Heart left ventricle (tissue), 16 donors: ENCODE results near the gene MAPK1IP1L. TPM values are rescaled to one million over a fixed set of nuclear protein-coding genes. Genes with fewer than 3 reads are reported as not detected.

Source experiments
- ATAC-seq, 4 donors: fragments of 200-7000 bp; cut with Tn5 transposase; one replicate each; pipeline ENCODE4 v1.9.1; 2020 to 2022; ENCODE audit warnings: moderate library complexity in 4 of 4, mild to moderate bottlenecking in 3 of 4, moderate number of reproducible peaks in 1 of 4
- DNase-seq, 5 donors: peaks; one replicate each; pipeline ENCODE4 v3.0.0-alpha.2; 2020
- H3K27ac ChIP-seq, 12 donors: fragments of 200-600 bp; sonication (generic) in 4 of 12; one replicate each; pipeline versions ENCODE4 v1.5.0 to v1.8.0; 2016 to 2022; ENCODE audit warnings: mild to moderate bottlenecking in 2 of 12
- H3K27me3 ChIP-seq, 9 donors: fragments of 200-600 bp; sonication (generic) in 2 of 9; one replicate each; pipeline versions ENCODE4 v1.5.1 to v1.8.0; 2016 to 2022; ENCODE audit warnings: mild to moderate bottlenecking in 3 of 9
- H3K36me3 ChIP-seq, 9 donors: fragments of 200-600 bp; sonication (generic) in 2 of 9; one replicate each; pipeline versions ENCODE4 v1.5.0 to v1.8.0; 2018 to 2022; ENCODE audit warnings: mild to moderate bottlenecking in 2 of 9
- H3K4me1 ChIP-seq, 12 donors: fragments of 200-600 bp; sonication (generic) in 4 of 12; one replicate each; pipeline versions ENCODE4 v1.5.0 to v1.8.0; 2016 to 2022; ENCODE audit warnings: mild to moderate bottlenecking in 3 of 12
- H3K4me3 ChIP-seq, 12 donors: fragments of 200-600 bp; sonication (generic) in 4 of 12; one replicate each; pipeline versions ENCODE4 v1.5.0 to v1.8.0; 2017 to 2022; ENCODE audit warnings: mild to moderate bottlenecking in 9 of 12, moderate library complexity in 4 of 12
- H3K9me3 ChIP-seq, 12 donors: fragments of 200-600 bp; sonication (generic) in 4 of 12; one replicate each; pipeline versions ENCODE4 v1.5.0 to v1.8.0; 2016 to 2022; ENCODE audit warnings: mild to moderate bottlenecking in 1 of 12
- POLR2A ChIP-seq, 2 donors: fragments of 450-650 bp; IDR thresholded peaks; one replicate each; pipeline ENCODE4 v1.6.1; 2017; ENCODE audit warnings: antibody characterized with exemption in 2 of 2, mild to moderate bottlenecking in 2 of 2, moderate library complexity in 2 of 2
- WGBS, 4 donors: extraction: QIAGEN DNeasy Blood & Tissue Kit in 2 of 4; methylation state at CpG; one replicate each; pipeline versions ENCODE4 v1.1.5 to v1.1.7; 2013 to 2018; 5-methylcytosine and 5-hydroxymethylcytosine counted together
- intact Hi-C, 10 donors: fragments of 100-400 bp; cut with DNase I; formaldehyde crosslinking; loops; one replicate each; pipeline versions ENCODE4 v1.11.1 to v1.14.2; 2022
- polyA plus RNA-seq, 2 donors: library from polyadenylated mRNA; stranded (reverse); fragments of 200-250 nt; gene quantifications; one replicate each; pipeline ENCODE4 v1.2.3, GENCODE V29; 2013
- total RNA-seq, 9 donors: library from RNA; depleted of rRNA in 2 of 9; stranded (reverse); fragments of >200 nt in 2 of 9; fragmentation: NEBNext Ultra II Directional in 3 of 9; extraction: Animal tissue kit (Norgen Biotek cat#: 25700) in 3 of 9; gene quantifications; one replicate each; pipeline versions ENCODE4 v1.1.0 to v1.2.4, GENCODE V29; 2016 to 2023
- TF ChIP-seq, protein P1 (sequence below), 12 donors: fragments of 200-600 bp; sonication (generic) in 4 of 12; IDR thresholded peaks; one replicate each; pipeline versions ENCODE4 v1.5.0 to v1.8.0; 2018 to 2022; ENCODE audit warnings: antibody characterized with exemption in 12 of 12, mild to moderate bottlenecking in 5 of 12
- donor health status: ischemic (EF 13 %, LVEDD 7.1; RV severe dilation, severe dysfunction).
- donor health status: healthy with polysubstance abuse.
- donor health status: DM: no; HTN: yes; CAD: no.
- donor health status: DM: no; HTN: no; CAD: no.
- donor health status: ischemic (EF 25% LVEDD 6.9; RV normal size, moderate dysfunction).
- donor health status: ischemic (EF 25% LVEDD 5.7; RV mildly dilated, moderate dysfunction).
- donor health status: healthy.
- donor health status: DM: yes; HTN: yes; CAD: no.
- donor health status: ischemic (EF 35%, LVEDD 5.7; RV mildly dilated, moderate dysfunction).
- donor health status: nonischemic (EF 11% LVEDD 7.7; RV severe dilation, severe dysfunction).
- donor health status: DM: yes; HTN: yes; CAD: no.
- donor health status: PGD.
- donor health status: ischemic (EF 29% LVEDD 5.4; RV normal size, mild dysfunction).
- donor health status: nonischemic (EF 23%, LVEDD 6.1; RV moderate dilation, normal function).

Gene MAPK1IP1L
- total and polyA plus RNA-seq, 11 donors, result 23.8 to 159 (median 77.5) TPM

DNA sequence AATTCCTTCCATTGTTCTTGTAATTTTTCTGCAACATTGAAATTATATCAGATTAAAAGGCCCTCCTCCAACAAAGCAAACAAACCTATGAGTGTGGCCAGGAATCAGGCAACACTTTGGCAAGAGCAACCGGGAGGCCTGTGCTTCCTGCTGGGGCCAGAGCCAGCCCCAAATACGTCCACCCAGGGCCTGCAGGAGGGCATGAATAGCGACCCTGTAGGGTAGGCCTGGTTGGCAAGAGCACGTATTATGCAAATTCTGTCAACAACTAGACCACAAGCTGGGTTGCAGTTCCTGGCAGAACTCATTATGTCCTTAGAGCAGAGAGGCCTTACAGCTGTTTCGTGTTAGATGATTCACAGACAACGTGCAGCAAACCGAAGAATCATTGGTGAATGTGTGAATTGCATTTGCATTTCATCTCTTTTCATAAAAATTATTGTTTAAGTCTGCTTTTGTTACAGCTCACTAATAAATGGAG is 50.7 kb downstream of the MAPK1IP1L start:
- peak overlapping the region; percentile 67 to 96 (median 86) for H3K27ac ChIP-seq
- H3K36me3 ChIP-seq, result no peaks in the 10 kb centered on the region
- peaks cover 19 to 93% (median 60%) of the 10 kb centered on the region in 12 donors for H3K4me1 ChIP-seq
- 3 to 23% (median 6%) methylated on average over 6 to 7 of the region's 7 CpGs for WGBS, 4 donors
- ATAC-seq (peak; percentile 72 to 92 (median 84)), DNase-seq (peak; percentile 74 to 86 (median 77))
- TF ChIP-seq, protein P1, sequence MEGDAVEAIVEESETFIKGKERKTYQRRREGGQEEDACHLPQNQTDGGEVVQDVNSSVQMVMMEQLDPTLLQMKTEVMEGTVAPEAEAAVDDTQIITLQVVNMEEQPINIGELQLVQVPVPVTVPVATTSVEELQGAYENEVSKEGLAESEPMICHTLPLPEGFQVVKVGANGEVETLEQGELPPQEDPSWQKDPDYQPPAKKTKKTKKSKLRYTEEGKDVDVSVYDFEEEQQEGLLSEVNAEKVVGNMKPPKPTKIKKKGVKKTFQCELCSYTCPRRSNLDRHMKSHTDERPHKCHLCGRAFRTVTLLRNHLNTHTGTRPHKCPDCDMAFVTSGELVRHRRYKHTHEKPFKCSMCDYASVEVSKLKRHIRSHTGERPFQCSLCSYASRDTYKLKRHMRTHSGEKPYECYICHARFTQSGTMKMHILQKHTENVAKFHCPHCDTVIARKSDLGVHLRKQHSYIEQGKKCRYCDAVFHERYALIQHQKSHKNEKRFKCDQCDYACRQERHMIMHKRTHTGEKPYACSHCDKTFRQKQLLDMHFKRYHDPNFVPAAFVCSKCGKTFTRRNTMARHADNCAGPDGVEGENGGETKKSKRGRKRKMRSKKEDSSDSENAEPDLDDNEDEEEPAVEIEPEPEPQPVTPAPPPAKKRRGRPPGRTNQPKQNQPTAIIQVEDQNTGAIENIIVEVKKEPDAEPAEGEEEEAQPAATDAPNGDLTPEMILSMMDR (IDR thresholded peaks at IDR 0.05), result no peak
- TF ChIP-seq POLR2A (IDR thresholded peaks at IDR 0.05), result peak in 1 of 2 donors; percentile 23
- H3K27me3 ChIP-seq, result no peaks in the 10 kb centered on the region
- intact Hi-C loops, result loop anchor here in 3 of 10 donors (2.0 kb wide), 2 partner anchors 27 to 29 kb away; partner anchors contain the start of gene LGALS3 (in 2 of the 3)
- no peak overlapping the region for H3K4me3 ChIP-seq
- peaks cover 0 to 6% (median 0%) of the 10 kb centered on the region in 12 donors for H3K9me3 ChIP-seq

DNA sequence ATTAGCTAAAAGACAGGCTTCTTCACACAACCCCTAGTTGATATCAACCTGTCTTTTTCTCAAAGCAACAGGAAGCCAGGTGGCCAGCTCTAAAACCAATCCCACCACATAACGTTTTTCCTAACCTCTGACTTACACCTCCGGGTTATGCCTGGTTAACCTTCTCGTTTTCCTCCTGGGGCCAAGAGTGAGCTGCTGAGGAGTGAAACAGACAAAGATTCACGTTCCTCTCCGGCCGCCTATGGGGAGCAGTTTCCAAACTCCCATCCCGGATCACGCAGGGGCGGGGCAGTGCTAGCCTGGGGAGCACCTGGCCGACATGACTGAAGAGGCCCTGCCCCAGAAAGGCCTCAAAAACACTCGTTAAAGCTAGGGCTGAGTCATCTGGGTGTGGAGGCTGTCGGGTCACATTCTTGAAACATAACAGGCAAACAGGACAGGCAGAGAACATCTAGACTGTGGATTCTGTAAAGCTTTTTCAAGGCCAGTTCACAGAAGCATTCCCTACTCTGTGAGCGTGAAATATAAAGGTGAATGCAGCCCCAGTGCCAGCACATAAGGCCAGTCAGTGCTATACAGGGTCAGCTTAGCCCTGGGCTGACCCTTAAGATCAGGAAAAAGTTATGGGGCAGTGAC is 51.7 kb downstream of the MAPK1IP1L start:
- H3K4me3 ChIP-seq, result no peak overlapping the region
- H3K4me1 ChIP-seq, result peaks cover 19 to 93% (median 65%) of the 10 kb centered on the region in 12 donors
- H3K27me3 ChIP-seq, result no peaks in the 10 kb centered on the region
- peaks cover 0 to 6% (median 0%) of the 10 kb centered on the region in 12 donors for H3K9me3 ChIP-seq
- peak overlapping the region; percentile 67 to 96 (median 86) for H3K27ac ChIP-seq
- intact Hi-C loops, result loop anchor here in 3 of 10 donors (2.0 kb wide), 2 partner anchors 26 to 28 kb away; partner anchors contain the start of gene LGALS3 (in 2 of the 3)
- TF ChIP-seq POLR2A (IDR thresholded peaks at IDR 0.05), result peak in 1 of 2 donors; percentile 20
- TF ChIP-seq, protein P1 (IDR thresholded peaks at IDR 0.05), result no peak
- WGBS, 4 donors, result 29 to 34% (median 31%) methylated on average over 13 of the region's 13 CpGs
- no peaks in the 10 kb centered on the region for H3K36me3 ChIP-seq
- ATAC-seq (peak; percentile 55 to 81 (median 76)), DNase-seq (peak; percentile 65 to 82 (median 76))

DNA sequence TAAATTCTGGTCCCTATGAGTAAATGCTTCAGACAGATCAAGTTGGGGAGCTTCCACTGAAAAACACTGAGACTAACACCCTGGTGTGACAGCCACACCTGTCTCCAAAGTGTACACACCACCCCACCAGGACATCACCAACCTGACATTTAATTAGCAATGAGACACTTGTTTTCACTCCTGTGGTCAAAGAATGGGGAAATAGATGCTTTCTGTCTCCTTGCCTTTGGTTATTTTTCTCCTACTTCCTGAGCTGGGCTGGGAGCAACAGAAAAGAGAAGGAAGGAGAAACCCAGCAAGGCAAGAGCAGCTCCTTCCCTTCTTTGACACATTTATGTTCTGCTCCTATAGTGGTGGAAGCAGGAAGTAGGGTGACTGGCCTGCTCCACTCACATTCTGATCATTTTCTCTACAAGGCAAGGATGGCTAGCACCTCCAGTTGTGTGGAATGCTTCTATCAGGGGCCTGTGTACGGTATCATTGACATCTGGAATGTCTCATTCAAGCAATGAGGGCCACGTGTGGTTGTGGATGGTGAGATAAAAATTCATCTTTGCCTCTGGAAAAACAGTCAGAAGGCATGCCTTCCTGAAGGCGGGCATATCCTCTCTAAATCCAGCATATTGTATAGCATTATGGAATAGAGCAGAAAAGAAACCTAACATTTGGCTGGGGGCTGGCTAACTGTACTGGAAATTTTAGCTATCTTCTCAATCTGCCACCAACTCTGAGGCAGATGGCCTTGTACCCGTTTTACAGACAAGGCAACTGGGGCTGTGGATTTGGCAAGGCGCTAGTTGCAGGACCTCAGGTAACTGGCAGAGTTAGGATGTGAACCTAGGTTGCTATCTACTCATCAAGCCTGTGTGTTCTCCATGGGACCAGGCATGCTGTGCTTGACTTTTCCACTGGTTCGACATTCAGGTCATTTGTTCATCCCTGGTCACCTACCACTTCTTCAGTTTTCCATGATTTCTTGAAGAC is 52.8 kb downstream of the MAPK1IP1L start:
- intact Hi-C loops, result loop anchor here in 3 of 10 donors (2.0 kb wide), 2 partner anchors 25 to 27 kb away; partner anchors contain the start of gene LGALS3 (in 2 of the 3)

DNA sequence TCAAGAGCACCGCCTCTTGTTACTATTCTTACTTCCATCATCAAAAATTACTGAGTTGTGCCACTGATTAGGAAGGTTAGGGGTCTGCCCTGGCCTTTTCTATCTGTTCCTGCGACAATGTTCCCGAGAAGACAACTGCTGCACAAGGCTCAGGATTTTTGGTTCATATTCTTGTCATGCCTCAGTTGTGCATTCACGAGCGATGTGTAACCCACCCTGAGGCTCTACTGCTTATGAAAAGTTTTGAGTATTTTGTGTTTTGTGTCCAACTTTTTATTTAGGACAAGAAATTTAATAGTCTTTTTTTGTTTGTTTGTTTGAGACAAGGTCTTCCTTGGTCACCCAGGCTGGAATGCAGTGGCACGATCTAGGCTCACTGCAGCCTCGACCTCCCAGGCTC is 54.5 kb downstream of the MAPK1IP1L start:
- H3K9me3 ChIP-seq, result peaks cover 0 to 6% (median 0%) of the 10 kb centered on the region in 12 donors
- DNase-seq (no peak), ATAC-seq (no peak)
- H3K27me3 ChIP-seq, result no peaks in the 10 kb centered on the region
- peak overlapping the region in 8 of 12 donors; percentile 0 to 96 (median 68) for H3K27ac ChIP-seq
- H3K36me3 ChIP-seq, result no peaks in the 10 kb centered on the region
- no peak overlapping the region for H3K4me3 ChIP-seq
- intact Hi-C loops, result no loop called here
- peaks cover 21 to 80% (median 61%) of the 10 kb centered on the region in 12 donors for H3K4me1 ChIP-seq
- WGBS, 4 donors, result 70 to 77% (median 75%) methylated on average over 7 of the region's 7 CpGs
- no peak for TF ChIP-seq POLR2A (IDR thresholded peaks at IDR 0.05)
- TF ChIP-seq, protein P1 (IDR thresholded peaks at IDR 0.05), result no peak

More for the DNA sequence above, 52.8 kb downstream of the MAPK1IP1L start:
- peaks cover 0 to 6% (median 0%) of the 10 kb centered on the region in 12 donors for H3K9me3 ChIP-seq
- ATAC-seq (no peak), DNase-seq (no peak)
- TF ChIP-seq POLR2A (IDR thresholded peaks at IDR 0.05), result no peak
- no peaks in the 10 kb centered on the region for H3K27me3 ChIP-seq
- peaks cover 24 to 93% (median 69%) of the 10 kb centered on the region in 12 donors for H3K4me1 ChIP-seq
- 84 to 95% (median 89%) methylated on average over 6 of the region's 6 CpGs for WGBS, 4 donors
- H3K27ac ChIP-seq, result peak overlapping the region; percentile 67 to 96 (median 86)
- no peaks in the 10 kb centered on the region for H3K36me3 ChIP-seq
- H3K4me3 ChIP-seq, result no peak overlapping the region
